GM13976 (cell line): ENCODE measurements around the gene RASA3.

Source experiments
- DNase-seq: peaks from one replicate; pipeline ENCODE4 v3.0.0; 2012; ENCODE audit warnings: low spot score
- in situ Hi-C: fragments of 300-500 bp; cut with MboI; formaldehyde crosslinking; loops from one replicate; pipeline ENCODE4 v1.12.0; 2022; ENCODE audit warnings: low sequenced_read_pairs, mixed read lengths, inconsistent platforms; ENCODE audit not compliant: unreplicated experiment
- TF ChIP-seq, protein P1 (sequence below): IDR thresholded peaks from 2 replicates; pipeline ENCODE4 v1.5.1; 2012; ENCODE audit warnings: borderline replicate concordance, mild to moderate bottlenecking; ENCODE audit not compliant: insufficient read depth; ENCODE audit errors: extremely low read depth, missing control alignments, control extremely low read depth

Gene RASA3

DNA sequence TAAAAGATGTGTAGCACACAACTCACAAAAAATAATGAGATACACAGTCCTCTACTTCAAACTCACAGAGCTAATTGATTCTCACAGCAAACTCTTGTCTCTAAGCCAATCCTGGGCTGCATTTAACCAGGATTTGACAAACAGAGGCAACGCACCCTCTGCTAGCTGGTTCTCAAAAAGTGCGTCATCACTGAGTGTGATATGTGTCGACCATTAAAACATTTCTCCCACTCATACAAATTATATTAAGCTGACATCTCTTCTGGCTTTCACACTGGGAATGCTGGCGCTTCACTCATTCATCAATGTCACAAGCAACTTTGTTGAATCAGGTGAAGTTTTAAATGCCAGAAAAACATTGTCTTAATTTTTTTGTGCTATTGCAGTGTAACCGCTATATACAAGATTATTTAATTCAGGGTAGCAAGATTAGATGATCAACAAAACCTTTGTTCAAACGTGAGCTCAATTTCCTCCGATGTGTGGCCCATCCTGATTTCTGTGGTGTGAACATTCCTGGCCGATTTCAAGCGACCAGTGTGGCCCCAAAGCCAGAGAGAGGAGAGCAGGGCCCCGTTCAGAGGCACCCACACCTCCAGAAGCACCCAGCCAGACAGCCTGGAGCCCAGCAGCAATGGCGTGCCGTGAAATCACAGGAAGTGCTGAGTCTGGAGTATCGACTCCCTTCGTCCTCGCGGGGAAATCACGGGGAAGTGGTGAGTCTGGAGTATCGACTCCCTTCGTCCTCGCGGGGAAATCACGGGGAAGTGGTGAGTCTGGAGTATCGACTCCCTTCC is 49.4 kb downstream of the RASA3 start:
- TF ChIP-seq, protein P1, sequence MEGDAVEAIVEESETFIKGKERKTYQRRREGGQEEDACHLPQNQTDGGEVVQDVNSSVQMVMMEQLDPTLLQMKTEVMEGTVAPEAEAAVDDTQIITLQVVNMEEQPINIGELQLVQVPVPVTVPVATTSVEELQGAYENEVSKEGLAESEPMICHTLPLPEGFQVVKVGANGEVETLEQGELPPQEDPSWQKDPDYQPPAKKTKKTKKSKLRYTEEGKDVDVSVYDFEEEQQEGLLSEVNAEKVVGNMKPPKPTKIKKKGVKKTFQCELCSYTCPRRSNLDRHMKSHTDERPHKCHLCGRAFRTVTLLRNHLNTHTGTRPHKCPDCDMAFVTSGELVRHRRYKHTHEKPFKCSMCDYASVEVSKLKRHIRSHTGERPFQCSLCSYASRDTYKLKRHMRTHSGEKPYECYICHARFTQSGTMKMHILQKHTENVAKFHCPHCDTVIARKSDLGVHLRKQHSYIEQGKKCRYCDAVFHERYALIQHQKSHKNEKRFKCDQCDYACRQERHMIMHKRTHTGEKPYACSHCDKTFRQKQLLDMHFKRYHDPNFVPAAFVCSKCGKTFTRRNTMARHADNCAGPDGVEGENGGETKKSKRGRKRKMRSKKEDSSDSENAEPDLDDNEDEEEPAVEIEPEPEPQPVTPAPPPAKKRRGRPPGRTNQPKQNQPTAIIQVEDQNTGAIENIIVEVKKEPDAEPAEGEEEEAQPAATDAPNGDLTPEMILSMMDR, result no peak
- no peak for DNase-seq
- in situ Hi-C loops, result no loop called here

DNA sequence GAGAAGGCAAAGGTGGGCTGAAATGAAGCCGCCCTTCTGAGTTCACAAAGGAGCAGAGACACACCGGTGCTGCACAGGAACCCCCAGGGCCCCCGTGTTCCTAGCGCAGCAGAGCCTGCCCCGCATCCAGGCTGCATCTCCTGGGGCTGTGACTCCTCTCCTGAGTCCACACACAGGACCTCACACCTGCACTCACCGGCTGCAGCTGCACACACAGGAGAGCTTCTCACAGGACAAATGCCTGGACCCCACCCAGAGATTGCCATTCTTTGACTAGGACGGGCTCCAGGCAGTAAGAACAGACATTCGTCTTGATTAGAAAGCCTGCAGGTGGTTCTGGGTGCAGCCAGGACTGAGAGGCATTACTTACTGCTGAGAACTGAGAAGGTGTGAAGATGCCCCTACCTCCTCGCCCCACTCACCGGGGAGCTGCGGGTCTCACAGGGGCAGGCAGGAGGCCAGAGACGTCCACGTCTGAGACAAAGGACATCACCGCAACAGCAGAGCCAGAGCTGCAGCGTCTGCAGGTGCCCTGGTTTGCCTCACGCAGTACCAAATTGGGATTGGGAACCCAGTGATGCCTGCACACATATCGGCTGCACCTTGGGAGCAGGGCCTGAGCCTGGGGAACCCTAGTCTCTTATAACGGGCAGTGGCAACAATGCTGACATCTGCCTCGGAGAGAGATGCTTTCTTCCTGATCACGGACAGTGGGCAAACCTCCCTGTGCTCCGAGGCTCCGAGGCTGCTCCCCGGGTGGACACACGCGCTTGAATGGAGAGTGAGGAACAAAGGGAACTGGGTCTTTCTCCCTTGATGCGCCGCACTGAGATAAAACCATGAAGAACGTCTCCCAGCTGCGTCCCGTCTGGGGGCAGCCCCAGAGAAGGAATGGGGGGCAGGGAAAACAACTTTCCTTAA is 50.4 kb downstream of the RASA3 start:
- in situ Hi-C loops, result no loop called here
- TF ChIP-seq, protein P1, result no peak
- no peak for DNase-seq

DNA sequence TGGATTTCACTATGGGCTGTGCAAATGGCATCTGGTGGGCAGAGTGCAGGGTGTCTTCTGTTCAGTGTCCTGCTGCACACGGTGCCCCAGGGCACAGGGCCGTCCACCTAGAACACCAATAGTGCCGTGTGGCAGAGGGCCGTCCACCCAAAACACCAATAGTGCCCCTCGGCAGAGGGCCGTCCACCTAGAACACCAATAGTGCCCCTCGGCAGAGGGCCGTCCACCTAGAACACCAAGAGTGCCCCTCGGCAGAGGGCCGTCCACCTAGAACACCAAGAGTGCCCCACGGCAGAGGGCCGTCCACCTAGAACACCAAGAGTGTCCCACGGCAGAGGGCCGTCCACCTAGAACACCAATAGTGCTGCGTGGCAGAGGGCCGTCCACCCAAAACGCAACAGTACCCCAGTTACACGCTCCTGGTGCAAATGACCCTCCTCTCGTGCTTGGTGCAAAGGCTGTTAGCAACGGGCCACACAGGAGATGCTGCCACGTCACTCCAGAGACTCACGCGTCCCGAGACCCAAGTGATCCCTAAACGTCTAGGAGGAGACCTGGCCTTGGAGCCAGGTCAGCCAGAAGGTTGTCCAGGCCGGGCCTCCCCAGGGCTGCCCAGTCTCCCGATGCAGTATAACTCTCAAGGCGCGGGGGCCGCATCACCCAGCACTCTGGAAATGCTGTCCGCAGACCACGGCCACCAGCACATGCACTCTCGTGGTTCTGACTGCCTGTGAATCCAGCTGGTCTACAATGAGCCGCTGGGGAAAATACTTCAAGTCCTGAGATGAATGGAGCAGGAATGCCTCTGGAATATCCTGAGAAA is 51.5 kb downstream of the RASA3 start:
- DNase-seq, result no peak
- in situ Hi-C loops, result no loop called here
- TF ChIP-seq, protein P1, result no peak

DNA sequence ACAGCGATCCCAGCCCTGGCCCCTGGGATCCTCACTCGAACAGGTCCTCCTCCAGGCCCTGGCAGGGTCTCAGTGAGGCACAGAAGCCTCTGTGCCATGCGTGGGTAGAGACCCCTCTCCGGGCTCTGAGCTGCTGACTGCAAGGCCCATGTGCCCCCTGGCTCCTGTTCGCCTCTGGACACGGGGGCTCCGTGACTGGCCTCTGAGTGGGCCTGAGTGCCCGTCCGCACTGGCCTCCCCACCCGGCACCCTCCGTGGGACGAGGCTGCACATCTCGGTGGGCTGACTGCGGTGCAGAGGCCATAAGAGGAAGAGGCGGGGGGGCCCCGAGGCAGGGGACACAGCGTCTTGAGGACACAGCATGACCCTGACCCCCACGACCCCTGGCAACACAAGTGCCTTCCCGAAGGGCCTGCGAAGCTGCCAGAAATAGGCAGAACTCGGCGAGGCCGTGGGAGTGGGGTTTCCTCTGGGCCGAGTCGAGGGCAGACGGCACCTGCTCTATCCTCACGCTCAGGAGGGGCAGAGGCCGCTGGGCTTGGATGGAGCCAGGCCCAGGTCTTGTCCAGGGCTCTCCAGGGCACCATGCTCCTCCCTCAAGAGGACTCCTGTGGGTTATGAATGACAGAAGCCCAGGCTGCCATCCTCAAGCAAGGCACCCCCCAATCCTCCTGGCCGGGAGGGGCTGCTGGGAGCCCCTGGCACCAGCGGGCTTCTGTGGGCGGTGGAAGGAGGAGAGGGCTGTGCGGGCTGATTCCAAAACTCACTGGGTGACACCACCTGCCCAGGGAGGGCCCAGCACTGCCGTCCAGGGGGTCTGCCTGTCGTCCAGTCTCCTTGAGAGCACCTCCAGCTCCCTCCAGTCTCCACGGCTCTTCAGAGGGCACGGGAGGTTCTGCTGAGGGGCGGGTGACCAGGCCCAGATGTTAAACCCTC is 52.6 kb downstream of the RASA3 start:
- no peak for DNase-seq
- in situ Hi-C loops, result no loop called here
- TF ChIP-seq, protein P1, result no peak

DNA sequence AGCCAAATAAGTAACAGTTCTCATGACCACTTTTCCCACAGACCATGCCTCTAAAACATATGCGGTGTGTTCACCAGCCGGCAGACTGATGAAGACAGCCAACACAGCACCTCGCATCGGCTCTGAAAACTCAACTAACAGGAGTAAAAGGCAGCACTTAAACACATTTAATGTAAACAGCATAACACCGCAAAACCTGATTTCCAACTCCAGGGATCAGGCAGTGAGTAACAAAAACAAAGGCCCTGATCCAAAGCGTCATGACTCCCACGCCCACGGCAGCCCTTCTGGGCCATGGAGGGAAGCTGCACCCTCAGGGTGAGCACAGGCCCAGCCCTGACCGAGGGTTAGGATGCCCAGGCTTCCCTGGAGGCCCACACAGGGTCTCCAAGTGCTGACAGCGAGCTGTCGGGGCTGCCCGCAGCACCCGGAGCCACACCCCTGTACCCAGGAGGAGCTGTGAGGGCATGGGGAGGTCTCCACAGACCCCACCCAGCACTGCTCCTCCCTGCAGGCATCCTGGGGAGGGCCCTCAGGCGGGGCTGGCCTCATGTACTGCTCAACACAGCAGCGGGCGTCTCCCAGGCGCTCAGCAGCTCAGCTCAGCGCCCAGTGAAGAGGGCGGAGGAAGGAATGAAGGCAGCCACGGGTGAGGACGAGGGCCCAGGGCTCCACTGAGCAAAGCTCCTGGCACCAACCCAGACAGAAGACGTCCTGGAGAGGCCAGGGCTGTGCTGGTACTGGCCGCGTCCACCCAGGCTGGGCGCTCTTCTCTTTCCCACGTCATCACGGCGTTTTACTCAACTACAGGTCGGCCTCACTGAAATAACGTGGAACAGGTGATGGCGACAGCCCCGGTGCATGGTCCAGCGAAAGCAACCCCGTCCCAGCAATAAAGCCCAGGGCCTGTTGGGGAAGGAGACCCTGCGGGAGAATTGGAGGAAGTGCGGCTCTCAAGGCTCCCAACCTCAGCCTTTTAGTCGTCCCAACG is 53.7 kb downstream of the RASA3 start:
- TF ChIP-seq, protein P1, result no peak
- DNase-seq, result no peak
- in situ Hi-C loops, result no loop called here
